ENCODE data around the gene CNGA2.

GRCh38 chrX:151694661-151695582 is 39.6 kb upstream of the CNGA2 start, which contains the start of gene PRRG3:
- TF ChIP-seq POLR2A (IDR thresholded peaks at IDR 0.05) (no peak), CTCF (IDR thresholded peaks at IDR 0.05) (no peak)
